ENCODE data around the gene SERTAD3. TPM values are rescaled to one million over a fixed set of nuclear protein-coding genes. Genes with fewer than 3 reads are reported as not detected.
"Not testable (repeated sequence)": the region's sequence is repeated elsewhere in the genome, so short reads cannot be mapped to it uniquely, and the experiment has no call there.

The SERTAD3 gene
- total and polyA plus RNA-seq, 2 of the 8 experiments (the other 6 are each of a cell fraction or from before 2014, with no cell fraction given), result 15.1 to 32.1 TPM

DNA sequence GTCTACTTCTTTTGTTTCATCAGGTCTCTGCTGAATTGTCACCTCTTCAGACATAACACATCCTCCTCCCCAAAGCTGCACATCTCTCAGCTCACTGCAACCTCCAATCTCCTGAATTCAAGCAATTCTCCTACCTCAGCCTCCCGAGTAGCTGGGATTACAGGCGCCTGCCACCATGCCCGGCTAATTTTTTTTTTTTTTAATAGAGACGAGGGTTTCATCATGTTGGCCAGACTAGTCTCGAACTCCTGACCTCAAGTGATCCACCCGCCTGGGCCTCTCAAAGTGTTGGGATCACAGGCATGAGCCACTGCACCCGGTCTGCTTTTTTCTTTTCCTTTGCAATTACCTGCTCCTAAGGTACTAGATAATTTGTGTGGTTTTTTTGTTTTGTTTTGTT, 11.4 kb downstream of the SERTAD3 start:
- H2BK15ac ChIP-seq (ENCODE audit: low read length); DNase-seq (ENCODE audit: low read depth in 1 of 2, low spot score in 2 of 2); H3K27me3 ChIP-seq (replicated peaks in 1 of 4; ENCODE audit: control insufficient read depth in 3 of 4, extremely low read depth in 1 of 4, insufficient read depth in 3 of 4, low read length in 3 of 4); H2AK5ac ChIP-seq (ENCODE audit: low read depth, low read length); H3K23ac ChIP-seq (ENCODE audit: insufficient read length); H3K9me3 ChIP-seq (ENCODE audit: insufficient read depth in 2 of 2, low read depth in 1 of 2, low read length in 1 of 2); H3K18ac ChIP-seq (ENCODE audit: extremely low read depth, low read length); H3K36me3 ChIP-seq (ENCODE audit: control insufficient read depth in 2 of 4, insufficient read depth in 4 of 4, low read length in 3 of 4); H2BK12ac ChIP-seq (ENCODE audit: low read depth, low read length); H2BK120ac ChIP-seq (replicated peaks; ENCODE audit: low read depth, low read length); H4K8ac ChIP-seq (ENCODE audit: extremely low read depth, insufficient read depth, low read length); H3K79me2 ChIP-seq (ENCODE audit: control insufficient read depth in 1 of 2, insufficient read depth in 2 of 2, low read length in 2 of 2); H3K14ac ChIP-seq (ENCODE audit: insufficient read length); H3K4ac ChIP-seq (replicated peaks; ENCODE audit: insufficient read length, low read depth, low read length); H3K27ac ChIP-seq (ENCODE audit: low read depth, low read length); H4K20me1 ChIP-seq (replicated peaks in 1 of 2; ENCODE audit: control insufficient read depth in 1 of 2, insufficient read depth in 2 of 2, low read length in 2 of 2); H3K9ac ChIP-seq (replicated peaks in 1 of 4; ENCODE audit: extremely low read depth in 1 of 4, low read depth in 3 of 4, low read length in 3 of 4); H3K79me1 ChIP-seq (ENCODE audit: low read depth, low read length); H2BK20ac ChIP-seq (ENCODE audit: low read length); FAIRE-seq; H3K56ac ChIP-seq (replicated peaks; ENCODE audit: insufficient read length, low read depth, low read length); H3K23me2 ChIP-seq (ENCODE audit: low read depth, low read length); H4K91ac ChIP-seq (replicated peaks; ENCODE audit: insufficient read length, low read length); H2AFZ ChIP-seq (ENCODE audit: low read length); H3K4me1 ChIP-seq (replicated peaks in 1 of 4; ENCODE audit: control insufficient read depth in 3 of 4, insufficient read depth in 4 of 4, low read length in 3 of 4): not testable (repeated sequence)
- Histone ChIP-seq H3K4me2 (ENCODE audit: insufficient read depth in 1 of 2, low read depth in 2 of 2, low read length in 2 of 2) (peak overlapping the region; percentile 63 to 68; a peak in 3 of 4 replicates), H3K4me3 (ENCODE audit: extremely low read depth in 1 of 4, insufficient read depth in 2 of 4, low read depth in 3 of 4, low read length in 4 of 4) (peak overlapping the region in 1 of 4 experiments; percentile 55; a peak in 2 of 8 replicates), H4K5ac (ENCODE audit: insufficient read length, low read depth, low read length) (peak overlapping the region; percentile 43), H2BK5ac (ENCODE audit: low read depth, low read length) (peak overlapping the region; percentile 29; the same call in 1 of the 2 replicates)
- 77% methylated on average over 7 of the region's 7 CpGs; no CpG with 5 or more reads in 1 of the 2 experiments for WGBS, 2 experiments (ENCODE audit: extremely low coverage in 1 of 2, insufficient coverage in 1 of 2, insufficient read length in 1 of 2, insufficient replicate concordance in 2 of 2, low coverage in 1 of 2, low lambda C conversion rate in 2 of 2, missing lambda C conversion rate in 1 of 2)
- ChIA-PET POLR2A (ENCODE audit: partially characterized antibody) (interaction anchor here (0.5 to 2.7 kb wide), 10 partner anchors 10 to 167 kb away, joined by 3 to 40 read pairs (median 6); partner anchors contain the start of genes BLVRB, PRX and SERTAD3), CTCF (ENCODE audit: partially characterized antibody) (interaction anchor here (0.6 to 3.9 kb wide), 8 partner anchors 9 to 126 kb away, joined by 3 to 21 read pairs (median 4); no protein-coding TSS in a partner anchor)
- TF ChIP-seq TBP (IDR thresholded peaks at IDR 0.05; ENCODE audit: low read depth, low read length), result 0 out of 2 replicates have a peak, but pooled peaks have one; percentile 39
